ENCODE measurements around the gene MYO19. TPM values are rescaled to one million over a fixed set of nuclear protein-coding genes. Genes with fewer than 3 reads are reported as not detected.
"Not testable (repeated sequence)": the region's sequence is repeated elsewhere in the genome, so short reads cannot be mapped to it uniquely, and the experiment has no call there.

MYO19 gene
- total RNA-seq, 1 donor from 2014 or later = 16.1 TPM

DNA sequence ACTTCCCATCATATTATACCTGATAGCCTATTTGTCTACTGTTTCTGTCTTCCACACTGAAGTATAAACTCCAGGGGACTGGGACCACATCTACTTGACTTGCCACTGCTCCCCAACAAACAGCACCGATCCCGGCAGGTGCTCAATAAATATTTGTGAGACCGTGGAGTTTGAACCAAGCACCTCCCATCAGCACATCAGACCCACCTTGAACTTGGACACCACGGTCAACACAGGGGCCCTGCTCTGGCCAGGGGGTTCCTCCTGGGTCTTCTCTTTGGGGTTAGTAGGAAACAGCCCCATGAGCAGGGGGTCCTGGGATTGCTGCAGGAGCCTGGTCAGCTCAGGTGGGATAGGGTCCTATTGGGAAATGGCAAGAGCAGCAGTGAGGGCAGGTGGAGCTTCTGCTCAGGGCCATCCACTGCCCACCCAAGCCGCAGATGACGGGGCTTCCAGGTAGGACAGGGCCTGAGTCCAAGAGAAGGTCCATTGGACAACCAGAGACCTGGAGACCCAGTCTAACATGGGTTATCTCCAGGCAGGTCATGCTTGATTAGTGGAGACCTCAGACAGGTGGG lies 28.3 kb downstream of the MYO19 start:
- no peak for DNase-seq (ENCODE audit: missing footprints)
- intact Hi-C loops (cut with DNase I) = no loop called here
- no peak for ATAC-seq

GRCh38 chr17:36505171-36505570 lies 29.5 kb downstream of the MYO19 start:
- intact Hi-C loops (cut with DNase I) = no loop called here
- DNase-seq (ENCODE audit: missing footprints) (no peak), ATAC-seq (no peak)

GRCh38 chr17:36504156-36504545 lies 30.5 kb downstream of the MYO19 start:
- DNase-seq (ENCODE audit: missing footprints) (no peak), ATAC-seq (no peak)
- intact Hi-C loops (cut with DNase I) = no loop called here

DNA sequence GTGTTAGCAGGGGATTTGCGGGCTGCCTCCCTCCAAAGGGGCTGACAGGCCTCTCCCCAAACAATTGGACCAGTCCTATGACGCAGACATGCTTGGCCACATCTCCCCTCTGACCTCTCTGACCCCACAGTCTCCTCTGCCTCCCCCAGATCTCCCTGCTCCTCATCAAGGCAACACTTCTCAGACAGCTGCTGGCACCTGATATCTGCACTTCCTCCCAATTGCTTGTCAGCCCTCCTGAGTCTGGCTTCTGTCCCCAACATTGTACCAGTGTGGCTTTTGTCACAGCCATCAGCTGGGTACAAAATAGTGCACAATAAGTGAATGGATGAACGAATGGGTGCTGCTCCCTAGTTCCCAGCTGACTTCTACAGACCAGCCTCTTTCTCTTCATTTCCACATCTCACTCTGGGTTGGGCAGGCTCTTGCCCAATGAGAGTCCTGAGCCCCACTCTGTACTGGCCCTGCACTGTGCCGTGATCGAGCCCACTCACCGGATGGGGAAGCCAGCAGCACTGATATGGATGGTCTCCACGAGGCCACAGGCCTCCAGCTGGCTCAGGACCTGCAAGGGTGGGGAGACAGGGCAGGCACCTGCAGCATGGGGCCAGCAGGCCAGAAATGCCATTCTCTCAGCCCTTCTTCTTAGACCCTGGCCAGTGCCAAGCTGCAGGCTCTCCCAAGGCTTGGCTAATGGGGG lies 31.1 kb downstream of the MYO19 start:
- intact Hi-C loops (cut with DNase I) = no loop called here
- DNase-seq (ENCODE audit: missing footprints) = no peak
- peak; percentile 55 for ATAC-seq

GRCh38 chr17:36501963-36502362 lies 32.7 kb downstream of the MYO19 start:
- DNase-seq (ENCODE audit: missing footprints) (no peak), ATAC-seq (no peak)
- intact Hi-C loops (cut with DNase I) = no loop called here

DNA sequence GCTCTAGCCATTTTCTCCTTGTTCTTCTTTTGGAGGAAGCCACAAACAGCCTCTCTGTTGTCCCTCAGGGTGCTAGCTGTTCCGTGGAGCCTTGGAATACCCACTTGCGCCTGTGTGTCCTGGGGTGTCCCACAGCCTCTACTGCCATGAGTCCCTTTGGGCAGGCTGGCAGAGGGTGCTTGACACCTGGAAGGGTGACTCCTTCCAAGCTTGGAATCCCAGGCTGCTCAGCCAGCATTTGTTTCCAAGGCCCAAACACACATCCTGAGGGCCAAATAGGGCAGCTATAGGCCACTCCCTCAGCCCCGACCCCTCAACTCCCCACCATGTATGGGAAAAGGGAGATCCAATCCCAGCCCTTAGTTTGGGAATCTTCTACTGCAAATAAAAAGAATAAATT lies 33.3 kb downstream of the MYO19 start:
- no peak for DNase-seq (ENCODE audit: missing footprints)
- ATAC-seq = no peak
- intact Hi-C loops (cut with DNase I) = no loop called here

- DNase-seq (ENCODE audit: missing footprints) (no peak), ATAC-seq (no peak)
- intact Hi-C loops (cut with DNase I) = no loop called here
These were observed 33.9 kb downstream of the MYO19 start for GRCh38 chr17:36500745-36501225.

DNA sequence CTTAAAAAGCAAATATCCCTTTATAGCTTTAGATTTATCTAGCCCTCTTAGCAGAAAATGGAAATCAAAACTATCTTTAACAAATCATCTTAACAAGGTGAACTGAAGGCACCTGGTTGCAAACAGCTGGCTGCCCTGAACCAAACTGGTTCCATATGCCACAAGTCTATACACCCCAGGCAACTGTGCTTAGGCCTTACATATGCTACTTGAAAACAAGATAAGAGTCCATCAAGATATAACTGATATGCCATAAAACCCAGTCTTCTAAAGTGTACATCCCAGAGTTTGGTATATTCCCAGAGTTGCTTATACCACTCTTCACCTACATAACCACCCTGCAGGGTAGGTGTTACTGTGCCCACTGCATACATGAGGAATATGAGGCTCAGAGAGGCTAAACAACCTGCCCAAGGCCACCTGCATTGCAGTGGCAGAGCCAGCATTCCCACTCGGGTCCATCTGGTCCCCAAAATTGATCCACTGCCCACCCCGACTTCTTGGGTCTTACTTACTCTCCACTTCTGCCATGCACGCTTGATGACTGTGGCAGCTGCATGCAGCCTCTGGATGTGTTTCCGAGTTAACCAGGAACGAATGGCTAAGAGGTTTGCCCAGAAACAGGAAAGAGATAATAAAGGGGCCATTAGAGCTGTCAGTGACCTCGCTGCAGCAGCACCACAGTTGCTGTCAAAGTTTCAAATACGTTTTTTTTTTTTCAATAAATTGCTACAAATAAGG lies 35.9 kb downstream of the MYO19 start:
- intact Hi-C loops (cut with DNase I) = no loop called here
- ATAC-seq = no peak
- no peak for DNase-seq (ENCODE audit: missing footprints)

DNA sequence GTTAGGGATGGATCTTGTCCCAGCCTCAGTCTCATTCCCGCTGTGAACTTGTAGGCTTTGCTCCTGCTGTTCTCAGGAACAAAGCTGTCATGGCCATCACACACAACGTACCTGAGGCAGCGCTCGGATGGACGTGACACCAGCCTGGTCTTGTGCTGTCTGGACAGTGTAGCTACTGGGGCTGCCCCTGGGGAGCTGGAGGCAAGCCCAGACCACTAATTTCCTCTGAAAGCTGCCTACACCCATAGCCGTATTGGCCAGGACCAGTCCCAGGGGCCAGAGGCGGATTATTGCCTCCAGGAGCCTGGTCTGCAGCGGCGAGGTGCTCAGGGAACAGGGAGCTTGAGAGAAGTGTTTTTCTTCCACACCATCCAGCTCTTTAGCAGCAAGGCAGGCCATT lies 36.5 kb downstream of the MYO19 start:
- intact Hi-C loops (cut with DNase I) = no loop called here
- DNase-seq (ENCODE audit: missing footprints) (no peak), ATAC-seq (no peak)

GRCh38 chr17:36496018-36496789 lies 38.5 kb downstream of the MYO19 start:
- no peak for DNase-seq (ENCODE audit: missing footprints)
- intact Hi-C loops (cut with DNase I) = no loop called here
- no peak for ATAC-seq

DNA sequence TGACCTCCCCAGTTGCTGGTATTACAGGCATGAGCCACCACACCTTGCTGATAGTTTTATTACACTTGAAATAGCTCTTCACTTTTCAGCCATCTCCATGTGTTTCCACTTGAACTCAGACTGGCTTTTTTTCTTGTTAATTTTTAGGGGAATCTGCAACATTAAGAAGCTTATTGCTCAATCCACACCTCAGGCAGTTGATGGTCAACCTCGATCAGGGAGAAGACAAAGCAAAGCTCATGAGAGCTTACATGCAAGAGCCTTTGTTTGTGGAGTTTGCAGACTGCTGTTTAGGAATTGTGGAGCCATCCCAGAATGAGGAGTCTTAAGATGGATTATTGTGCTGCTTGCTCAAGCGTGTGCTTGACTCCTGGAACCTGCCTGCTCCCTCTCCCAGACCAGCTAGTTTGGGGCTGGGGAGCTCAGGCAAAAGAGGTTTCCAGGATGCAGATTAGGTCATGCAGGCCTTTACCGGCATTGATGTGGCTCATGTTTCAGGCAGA lies 39.5 kb downstream of the MYO19 start:
- ATAC-seq (no peak), DNase-seq (ENCODE audit: missing footprints) (no peak)
- intact Hi-C loops (cut with DNase I) = no loop called here

DNA sequence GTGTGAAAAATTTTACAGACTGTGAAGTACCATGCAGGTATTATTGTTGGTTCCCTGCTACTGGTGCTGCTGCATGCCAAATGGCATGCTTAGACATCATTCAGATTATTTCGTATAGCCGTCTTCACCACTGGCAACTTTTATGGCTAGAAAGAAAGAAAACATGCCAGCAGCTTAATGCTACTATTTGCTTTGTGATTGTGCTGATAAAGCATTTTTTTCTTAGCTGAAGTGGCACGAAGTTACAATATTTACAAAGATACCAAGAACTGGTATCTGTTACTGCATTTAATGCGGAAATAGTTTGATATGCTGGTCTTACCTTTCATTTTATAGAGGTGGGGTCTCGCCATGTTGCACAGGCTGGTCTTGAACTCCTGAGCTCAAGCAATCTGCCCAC lies 40.0 kb downstream of the MYO19 start:
- no peak for ATAC-seq
- no peak for DNase-seq (ENCODE audit: missing footprints)
- intact Hi-C loops (cut with DNase I) = no loop called here

GRCh38 chr17:36493956-36494355 lies 40.7 kb downstream of the MYO19 start:
- intact Hi-C loops (cut with DNase I) = no loop called here
- DNase-seq (ENCODE audit: missing footprints) (no peak), ATAC-seq (no peak)

- ATAC-seq (peak; percentile 93), DNase-seq (ENCODE audit: missing footprints) (peak; percentile 96)
- intact Hi-C loops (cut with DNase I) = loop anchor here (2.0 to 5.0 kb wide), 2 partner anchors 46 to 58 kb away; partner anchors contain the start of genes GGNBP2, MYO19 and PIGW
These were observed 48.2 kb downstream of the MYO19 start, which contains the start of gene ZNHIT3 for GRCh38 chr17:36486204-36487194. Gene ZNHIT3 (plus strand): TSS chr17:36486681. CDS start chr17:36486700, 19 bp downstream.

GRCh38 chr17:36485805-36486203 lies 48.9 kb downstream of the MYO19 start:
- ATAC-seq = no peak
- intact Hi-C loops (cut with DNase I) = loop anchor here (2.0 to 5.0 kb wide), 2 partner anchors 46 to 59 kb away; partner anchors contain the start of genes GGNBP2, MYO19 and PIGW
- no peak for DNase-seq (ENCODE audit: missing footprints)

DNA sequence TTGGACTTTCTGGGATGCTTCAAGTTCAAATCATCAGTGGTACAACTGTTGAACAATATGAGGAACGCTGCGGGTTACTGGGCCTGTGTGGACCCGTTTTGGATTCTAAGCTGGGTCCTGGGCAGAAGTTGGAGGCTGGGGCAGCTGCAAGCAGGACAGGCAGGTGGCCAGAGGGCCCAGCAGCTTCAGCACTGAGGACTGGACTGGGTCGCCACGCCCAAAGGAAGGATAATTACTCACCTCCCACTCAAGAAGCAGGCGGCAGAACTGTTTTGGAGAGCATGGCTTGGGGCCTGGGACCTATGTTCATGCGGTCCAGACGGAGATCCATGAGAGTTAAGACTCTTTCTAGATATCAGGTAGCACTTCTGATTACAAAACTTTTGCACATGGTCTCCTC lies 49.6 kb downstream of the MYO19 start:
- ATAC-seq = no peak
- intact Hi-C loops (cut with DNase I) = loop anchor here (5.0 kb wide), 1 partner anchor 47 kb away; the partner anchor contains the start of genes MYO19 and PIGW
- no peak for DNase-seq (ENCODE audit: missing footprints)

- ATAC-seq; DNase-seq (ENCODE audit: missing footprints); intact Hi-C loops (cut with DNase I): not testable (repeated sequence)
These were observed 50.6 kb downstream of the MYO19 start for GRCh38 chr17:36484021-36484420.
